ENCODE data around the gene MOB3C. TPM values are rescaled to one million over a fixed set of nuclear protein-coding genes. Genes with fewer than 3 reads are reported as not detected.

The MOB3C gene
- total RNA-seq, 1 donor from 2014 or later, result 5.8 TPM

GRCh38 chr1:46563341-46563740, 53.3 kb downstream of the MOB3C start:
- H3K4me3 ChIP-seq (ENCODE audit: low read depth, low read length), result no peak overlapping the region
- no peak for TF ChIP-seq CTCF (conservative IDR thresholded peaks at IDR 0.05; ENCODE audit: low read depth, low read length)
- no peak for DNase-seq (ENCODE audit: low read depth)

- no peak for TF ChIP-seq CTCF (conservative IDR thresholded peaks at IDR 0.05; ENCODE audit: low read depth, low read length)
- no peak overlapping the region for H3K4me3 ChIP-seq (ENCODE audit: low read depth, low read length)
- no peak for DNase-seq (ENCODE audit: low read depth)
Observed at GRCh38 chr1:46562498-46562897, 54.1 kb downstream of the MOB3C start.

- no peak for DNase-seq (ENCODE audit: low read depth)
- no peak for TF ChIP-seq CTCF (conservative IDR thresholded peaks at IDR 0.05; ENCODE audit: low read depth, low read length)
- H3K4me3 ChIP-seq (ENCODE audit: low read depth, low read length), result no peak overlapping the region
Observed at GRCh38 chr1:46558966-46559365, 57.6 kb downstream of the MOB3C start.

- TF ChIP-seq CTCF (conservative IDR thresholded peaks at IDR 0.05; ENCODE audit: low read depth, low read length), result no peak
- no peak for DNase-seq (ENCODE audit: low read depth)
- H3K4me3 ChIP-seq (ENCODE audit: low read depth, low read length), result no peak overlapping the region
Observed at GRCh38 chr1:46558141-46558963, 58.3 kb downstream of the MOB3C start.

Other genes starting within 250 kb of the MOB3C start
- gene FAAH, start 222.5 kb downstream of the MOB3C start, total RNA-seq, result 4.3 and 12.8 TPM in 2 replicates
- gene DMBX1, start 127.0 kb downstream of the MOB3C start, total RNA-seq, result not detected in 2 replicates
- gene KNCN, start 65.2 kb downstream of the MOB3C start, total RNA-seq, result not detected in 2 replicates
- 19.2 and 19.4 TPM in 2 replicates for gene MKNK1, start 12.5 kb downstream of the MOB3C start, total RNA-seq
- 39.6 and 57.5 TPM in 2 replicates for gene ATPAF1, start 51.6 kb upstream of the MOB3C start, total RNA-seq
- gene TEX38, start 55.0 kb upstream of the MOB3C start, total RNA-seq, result not detected in 2 replicates
- 41.5 and 46.9 TPM in 2 replicates for gene EFCAB14, start 102.3 kb upstream of the MOB3C start, total RNA-seq
- gene CYP4B1, start 182.2 kb upstream of the MOB3C start, total RNA-seq, result not detected in 2 replicates